ENCODE results near the gene RABGGTB. TPM values are rescaled to one million over a fixed set of nuclear protein-coding genes. Genes with fewer than 3 reads are reported as not detected.

The RABGGTB gene
- total RNA-seq, 1 donor from 2014 or later, result 71.6 TPM

- Histone ChIP-seq H3K27ac (no peak overlapping the region), H3K4me1 (no peaks in the 10 kb centered on the region), H3K27me3 (no peaks in the 10 kb centered on the region), H3K4me3 (no peak overlapping the region), H3K36me3 (no peaks in the 10 kb centered on the region), H3K9me3 (no peaks in the 10 kb centered on the region)
- intact Hi-C loops (cut with DNase I), result no loop called here
- ATAC-seq (no peak), DNase-seq (no peak)
- TF ChIP-seq CTCF (IDR thresholded peaks at IDR 0.05), result no peak
Measured at GRCh38 chr1:75836528-75837100, 50.6 kb downstream of the RABGGTB start.

GRCh38 chr1:75838079-75838478, 52.0 kb downstream of the RABGGTB start:
- H3K4me3 ChIP-seq, result no peak overlapping the region
- no peak overlapping the region for H3K27ac ChIP-seq
- DNase-seq (no peak), ATAC-seq (no peak)
- no peak for TF ChIP-seq CTCF (IDR thresholded peaks at IDR 0.05)
- intact Hi-C loops (cut with DNase I), result no loop called here
- no peaks in the 10 kb centered on the region for H3K9me3 ChIP-seq
- no peaks in the 10 kb centered on the region for H3K27me3 ChIP-seq
- H3K4me1 ChIP-seq, result no peaks in the 10 kb centered on the region
- no peaks in the 10 kb centered on the region for H3K36me3 ChIP-seq

- no peak overlapping the region for H3K27ac ChIP-seq
- DNase-seq, result no peak
- H3K4me3 ChIP-seq, result no peak overlapping the region
- TF ChIP-seq CTCF (IDR thresholded peaks at IDR 0.05), result no peak
- no peaks in the 10 kb centered on the region for H3K27me3 ChIP-seq
- no peaks in the 10 kb centered on the region for H3K4me1 ChIP-seq
- intact Hi-C loops (cut with DNase I), result no loop called here
- no peak for ATAC-seq
- H3K36me3 ChIP-seq, result no peaks in the 10 kb centered on the region
- no peaks in the 10 kb centered on the region for H3K9me3 ChIP-seq
Measured at GRCh38 chr1:75841421-75841820, 55.4 kb downstream of the RABGGTB start.

Other genes with a start within 250 kb of the RABGGTB start
- gene SLC44A5, start 175.1 kb upstream of the RABGGTB start, total RNA-seq, result 0.55 TPM
- gene ACADM, start 61.5 kb upstream of the RABGGTB start, total RNA-seq, result 42.1 TPM
- 0.96 TPM for gene MSH4, start 10.6 kb downstream of the RABGGTB start, total RNA-seq
- gene ASB17, start 146.1 kb downstream of the RABGGTB start, total RNA-seq, result not detected